ENCODE data around the gene URB1.
"Not testable (repeated sequence)": the region's sequence is repeated elsewhere in the genome, so short reads cannot be mapped to it uniquely, and the experiment has no call there.

Gene URB1

GRCh38 chr21:32392299-32392879 lies 423 bp downstream of the URB1 start:
- no peak overlapping the region for H3K27ac ChIP-seq
- no peaks in the 10 kb centered on the region for H3K9me3 ChIP-seq (ENCODE audit: low read depth, low read length)

GRCh38 chr21:32391755-32392154 lies 1.1 kb downstream of the URB1 start:
- peak overlapping the region; percentile 78 for H3K4me3 ChIP-seq
- DNase-seq (ENCODE audit: low read depth, low spot score) = no peak
- H3K9ac ChIP-seq (ENCODE audit: insufficient read length) = peak overlapping the region; percentile 81
- TF ChIP-seq EZH2 (IDR thresholded peaks at IDR 0.05) (no peak), POLR2AphosphoS5 (IDR thresholded peaks at IDR 0.05; ENCODE audit: borderline replicate concordance, low read depth, low read length) (no peak), FOXP2 (optimal IDR thresholded peaks at IDR 0.05; ENCODE audit: control extremely low read depth, extremely low read length, insufficient read depth) (no peak)
- H3K9me3 ChIP-seq (ENCODE audit: low read depth, low read length) = no peaks in the 10 kb centered on the region
- peaks cover 20% of the 10 kb centered on the region for H3K36me3 ChIP-seq (ENCODE audit: insufficient read depth, low read length)
- H3K27ac ChIP-seq = no peak overlapping the region

More at GRCh38 chr21:32392299-32392879, 423 bp downstream of the URB1 start:
- TF ChIP-seq EZH2 (IDR thresholded peaks at IDR 0.05) (no peak), FOXP2 (optimal IDR thresholded peaks at IDR 0.05; ENCODE audit: control extremely low read depth, extremely low read length, insufficient read depth) (no peak), POLR2AphosphoS5 (IDR thresholded peaks at IDR 0.05; ENCODE audit: borderline replicate concordance, low read depth, low read length) (no peak)
- no peak for DNase-seq (ENCODE audit: low read depth, low spot score)
- Histone ChIP-seq H3K4me3 (peak overlapping the region; percentile 78), H3K36me3 (ENCODE audit: insufficient read depth, low read length) (peaks cover 20% of the 10 kb centered on the region), H3K9ac (ENCODE audit: insufficient read length) (peak overlapping the region; percentile 81)

- H3K9me3 ChIP-seq (ENCODE audit: low read depth, low read length); H3K27ac ChIP-seq; H3K4me3 ChIP-seq; DNase-seq (ENCODE audit: low read depth, low spot score); H3K9ac ChIP-seq (ENCODE audit: insufficient read length): not testable (repeated sequence)
- peaks cover 24% of the 10 kb centered on the region for H3K36me3 ChIP-seq (ENCODE audit: insufficient read depth, low read length)
Observed at GRCh38 chr21:32390537-32391224, 2.1 kb downstream of the URB1 start.

- no peak for TF ChIP-seq EZH2 (IDR thresholded peaks at IDR 0.05)
- TF ChIP-seq POLR2AphosphoS5 (IDR thresholded peaks at IDR 0.05; ENCODE audit: borderline replicate concordance, low read depth, low read length) = no peak
- Histone ChIP-seq H3K36me3 (ENCODE audit: insufficient read depth, low read length) (peaks cover 31% of the 10 kb centered on the region), H3K9me3 (ENCODE audit: low read depth, low read length) (no peaks in the 10 kb centered on the region), H3K9ac (ENCODE audit: insufficient read length) (no peak overlapping the region), H3K27ac (no peak overlapping the region), H3K4me3 (no peak overlapping the region)
- DNase-seq (ENCODE audit: low read depth, low spot score) = no peak
Observed at GRCh38 chr21:32389337-32390015, 3.3 kb downstream of the URB1 start.

- H3K4me3 ChIP-seq = no peak overlapping the region
- TF ChIP-seq EZH2 (IDR thresholded peaks at IDR 0.05) (no peak), POLR2AphosphoS5 (IDR thresholded peaks at IDR 0.05; ENCODE audit: borderline replicate concordance, low read depth, low read length) (no peak), FOXP2 (optimal IDR thresholded peaks at IDR 0.05; ENCODE audit: control extremely low read depth, extremely low read length, insufficient read depth) (no peak)
- H3K9me3 ChIP-seq (ENCODE audit: low read depth, low read length) = no peaks in the 10 kb centered on the region
- H3K9ac ChIP-seq (ENCODE audit: insufficient read length) = no peak overlapping the region
- H3K27ac ChIP-seq = no peak overlapping the region
- peaks cover 43% of the 10 kb centered on the region for H3K36me3 ChIP-seq (ENCODE audit: insufficient read depth, low read length)
- DNase-seq (ENCODE audit: low read depth, low spot score) = no peak
Observed at GRCh38 chr21:32388306-32388705, 4.5 kb downstream of the URB1 start.

- H3K27ac ChIP-seq = no peak overlapping the region
Observed at GRCh38 chr21:32387151-32387550, 5.7 kb downstream of the URB1 start.

GRCh38 chr21:32386195-32386870 lies 6.5 kb downstream of the URB1 start:
- no peak overlapping the region for H3K9ac ChIP-seq (ENCODE audit: insufficient read length)
- no peak overlapping the region for H3K27ac ChIP-seq

More at GRCh38 chr21:32387151-32387550, 5.7 kb downstream of the URB1 start:
- no peak for DNase-seq (ENCODE audit: low read depth, low spot score)
- H3K4me3 ChIP-seq = no peak overlapping the region
- peaks cover 54% of the 10 kb centered on the region for H3K36me3 ChIP-seq (ENCODE audit: insufficient read depth, low read length)
- no peaks in the 10 kb centered on the region for H3K9me3 ChIP-seq (ENCODE audit: low read depth, low read length)
- TF ChIP-seq EZH2 (IDR thresholded peaks at IDR 0.05) (no peak), POLR2AphosphoS5 (IDR thresholded peaks at IDR 0.05; ENCODE audit: borderline replicate concordance, low read depth, low read length) (no peak), FOXP2 (optimal IDR thresholded peaks at IDR 0.05; ENCODE audit: control extremely low read depth, extremely low read length, insufficient read depth) (no peak)
- H3K9ac ChIP-seq (ENCODE audit: insufficient read length) = no peak overlapping the region

GRCh38 chr21:32383812-32384211 lies 9.0 kb downstream of the URB1 start:
- TF ChIP-seq EZH2 (IDR thresholded peaks at IDR 0.05) (no peak), FOXP2 (optimal IDR thresholded peaks at IDR 0.05; ENCODE audit: control extremely low read depth, extremely low read length, insufficient read depth) (no peak), POLR2AphosphoS5 (IDR thresholded peaks at IDR 0.05; ENCODE audit: borderline replicate concordance, low read depth, low read length) (no peak)
- no peaks in the 10 kb centered on the region for H3K9me3 ChIP-seq (ENCODE audit: low read depth, low read length)
- no peak overlapping the region for H3K4me3 ChIP-seq
- H3K36me3 ChIP-seq (ENCODE audit: insufficient read depth, low read length) = peaks cover 76% of the 10 kb centered on the region
- H3K27ac ChIP-seq = no peak overlapping the region
- no peak for DNase-seq (ENCODE audit: low read depth, low spot score)
- H3K9ac ChIP-seq (ENCODE audit: insufficient read length) = no peak overlapping the region

More at GRCh38 chr21:32386195-32386870, 6.5 kb downstream of the URB1 start:
- H3K9me3 ChIP-seq (ENCODE audit: low read depth, low read length) = no peaks in the 10 kb centered on the region
- TF ChIP-seq POLR2AphosphoS5 (IDR thresholded peaks at IDR 0.05; ENCODE audit: borderline replicate concordance, low read depth, low read length) = no peak
- no peak for TF ChIP-seq FOXP2 (optimal IDR thresholded peaks at IDR 0.05; ENCODE audit: control extremely low read depth, extremely low read length, insufficient read depth)
- TF ChIP-seq EZH2 (IDR thresholded peaks at IDR 0.05) = no peak
- DNase-seq (ENCODE audit: low read depth, low spot score) = no peak
- H3K36me3 ChIP-seq (ENCODE audit: insufficient read depth, low read length) = peaks cover 60% of the 10 kb centered on the region
- H3K4me3 ChIP-seq = no peak overlapping the region

Measured in SK-N-MC (cell line).